ENCODE data around the gene ENPP3. TPM values are rescaled to one million over a fixed set of nuclear protein-coding genes. Genes with fewer than 3 reads are reported as not detected.
A peak's percentile ranks its signal among the peaks of the same experiment; 100 is the strongest.

ENPP3 gene
- total and polyA plus RNA-seq, 12 donors = 0.07 to 0.33 (median 0.15) TPM; not detected in 3

- intact Hi-C loops (cut with DNase I) = no loop called here
- ATAC-seq = no peak
- no peak overlapping the region for H3K4me3 ChIP-seq
- H3K27me3 ChIP-seq = no peaks in the 10 kb centered on the region
- H3K27ac ChIP-seq = no peak overlapping the region
- no peak for DNase-seq
- no peaks in the 10 kb centered on the region for H3K4me1 ChIP-seq
- TF ChIP-seq, protein P1, sequence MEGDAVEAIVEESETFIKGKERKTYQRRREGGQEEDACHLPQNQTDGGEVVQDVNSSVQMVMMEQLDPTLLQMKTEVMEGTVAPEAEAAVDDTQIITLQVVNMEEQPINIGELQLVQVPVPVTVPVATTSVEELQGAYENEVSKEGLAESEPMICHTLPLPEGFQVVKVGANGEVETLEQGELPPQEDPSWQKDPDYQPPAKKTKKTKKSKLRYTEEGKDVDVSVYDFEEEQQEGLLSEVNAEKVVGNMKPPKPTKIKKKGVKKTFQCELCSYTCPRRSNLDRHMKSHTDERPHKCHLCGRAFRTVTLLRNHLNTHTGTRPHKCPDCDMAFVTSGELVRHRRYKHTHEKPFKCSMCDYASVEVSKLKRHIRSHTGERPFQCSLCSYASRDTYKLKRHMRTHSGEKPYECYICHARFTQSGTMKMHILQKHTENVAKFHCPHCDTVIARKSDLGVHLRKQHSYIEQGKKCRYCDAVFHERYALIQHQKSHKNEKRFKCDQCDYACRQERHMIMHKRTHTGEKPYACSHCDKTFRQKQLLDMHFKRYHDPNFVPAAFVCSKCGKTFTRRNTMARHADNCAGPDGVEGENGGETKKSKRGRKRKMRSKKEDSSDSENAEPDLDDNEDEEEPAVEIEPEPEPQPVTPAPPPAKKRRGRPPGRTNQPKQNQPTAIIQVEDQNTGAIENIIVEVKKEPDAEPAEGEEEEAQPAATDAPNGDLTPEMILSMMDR (IDR thresholded peaks at IDR 0.05) = no peak
- H3K9me3 ChIP-seq = peaks cover 0 to 10% (median 0%) of the 10 kb centered on the region in 11 donors
- H3K36me3 ChIP-seq = no peaks in the 10 kb centered on the region
Measured at GRCh38 chr6:131731224-131731623, 94.1 kb downstream of the ENPP3 start.

DNA sequence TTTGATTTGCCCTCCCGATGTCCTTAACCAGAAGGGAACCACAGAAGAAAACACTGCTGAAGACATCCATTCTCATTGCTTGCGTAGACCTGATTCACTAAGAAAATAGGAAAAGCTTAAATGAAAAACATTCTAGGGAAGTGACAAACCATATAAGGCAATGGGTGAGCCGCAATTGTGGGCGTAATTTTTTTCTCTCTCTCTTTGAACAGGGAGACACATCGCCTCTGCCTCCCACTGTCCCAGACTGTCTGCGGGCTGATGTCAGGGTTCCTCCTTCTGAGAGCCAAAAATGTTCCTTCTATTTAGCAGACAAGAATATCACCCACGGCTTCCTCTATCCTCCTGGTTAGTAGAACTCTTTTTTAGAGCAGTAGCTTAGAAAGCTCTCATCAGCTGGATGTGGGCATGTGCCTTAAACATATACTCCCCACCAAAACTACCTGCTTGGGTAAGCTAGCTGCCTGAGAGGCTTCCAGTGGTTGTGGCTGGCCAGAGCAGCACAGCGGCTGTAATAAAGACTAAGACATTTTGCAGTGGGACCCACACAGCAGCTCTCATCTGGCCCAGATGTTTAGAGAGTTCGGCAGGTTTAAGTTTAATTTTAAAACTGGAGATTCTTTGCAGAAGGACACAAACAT, 96.4 kb downstream of the ENPP3 start:
- ATAC-seq (peak in 7 of 8 donors; percentile 47 to 79 (median 59)), DNase-seq (peak in 1 of 2 donors; percentile 26)
- WGBS, 2 donors = 66% methylated on average over 9 of the region's 9 CpGs
- Histone ChIP-seq H3K36me3 (no peaks in the 10 kb centered on the region), H3K27me3 (no peaks in the 10 kb centered on the region), H3K9me3 (no peaks in the 10 kb centered on the region), H3K4me1 (no peaks in the 10 kb centered on the region), H3K4me3 (no peak overlapping the region), H3K27ac (no peak overlapping the region)
- TF ChIP-seq, protein P1 (IDR thresholded peaks at IDR 0.05) = no peak
- intact Hi-C loops (cut with DNase I) = no loop called here

DNA sequence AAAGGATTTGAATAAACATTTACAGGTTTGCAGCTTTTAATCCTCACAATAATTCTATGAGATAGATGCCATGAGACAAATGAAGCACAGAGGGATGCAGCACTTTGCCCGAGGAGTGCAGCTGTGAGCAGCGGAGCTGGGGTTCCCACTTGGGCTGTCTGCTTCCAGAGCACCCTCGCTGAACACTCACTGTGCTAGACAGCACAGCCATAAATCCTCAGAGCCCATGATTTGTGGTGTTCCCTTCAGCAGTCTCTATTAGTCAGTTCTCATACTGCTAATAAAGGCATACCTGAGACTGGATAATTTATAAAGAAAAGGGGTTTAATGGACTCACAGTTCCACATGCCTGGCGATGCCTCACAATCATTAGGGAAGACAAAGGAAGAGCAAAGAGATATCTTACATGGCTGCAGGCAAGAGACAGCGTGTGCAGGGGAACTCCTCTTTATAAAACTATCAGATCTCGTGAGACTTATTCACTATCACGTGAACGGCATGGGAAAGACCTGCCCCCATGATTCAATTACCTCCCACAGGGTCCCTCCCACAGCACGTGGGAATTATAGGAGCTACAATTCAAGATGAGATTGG, 99.0 kb downstream of the ENPP3 start:
- TF ChIP-seq, protein P1 (IDR thresholded peaks at IDR 0.05) = no peak
- no peak overlapping the region for H3K27ac ChIP-seq
- no peaks in the 10 kb centered on the region for H3K27me3 ChIP-seq
- H3K9me3 ChIP-seq = no peaks in the 10 kb centered on the region
- H3K36me3 ChIP-seq = no peaks in the 10 kb centered on the region
- no peaks in the 10 kb centered on the region for H3K4me1 ChIP-seq
- no peak for DNase-seq
- intact Hi-C loops (cut with DNase I) = no loop called here
- WGBS, 2 donors = 75 to 76% methylated on average over 9 of the region's 9 CpGs
- ATAC-seq = no peak
- H3K4me3 ChIP-seq = no peak overlapping the region

DNA sequence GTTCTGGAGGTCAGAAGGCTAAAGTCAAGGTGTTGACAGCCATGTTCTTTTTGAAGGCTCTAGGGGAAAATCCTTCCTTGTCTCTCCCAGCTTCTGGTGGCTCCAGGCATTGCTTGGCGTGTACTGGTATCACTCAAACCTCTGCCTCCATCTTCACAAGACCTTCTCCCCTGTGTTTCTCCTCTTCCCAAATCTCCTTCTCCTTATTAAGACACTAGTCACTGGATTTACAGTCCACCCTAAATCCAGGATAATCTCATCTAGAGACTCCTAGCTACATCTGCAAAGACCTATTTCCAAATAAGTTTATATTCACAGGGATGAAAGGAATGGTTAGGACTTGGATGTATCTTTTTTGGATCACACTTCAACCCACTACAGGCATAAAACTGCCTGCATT, 99.7 kb downstream of the ENPP3 start:
- Histone ChIP-seq H3K9me3 (no peaks in the 10 kb centered on the region), H3K4me3 (no peak overlapping the region), H3K4me1 (no peaks in the 10 kb centered on the region), H3K27ac (no peak overlapping the region), H3K27me3 (no peaks in the 10 kb centered on the region), H3K36me3 (no peaks in the 10 kb centered on the region)
- intact Hi-C loops (cut with DNase I) = no loop called here
- ATAC-seq (no peak), DNase-seq (no peak)
- WGBS, 2 donors = 86 to 89% methylated on average over 1 of the region's 1 CpG
- TF ChIP-seq, protein P1 (IDR thresholded peaks at IDR 0.05) = no peak
